H1 (cell line): ENCODE data around the gene MED12L. TPM values are rescaled to one million over a fixed set of nuclear protein-coding genes. Genes with fewer than 3 reads are reported as not detected.

Source experiments
- CTCF ChIA-PET: fragments of 300-600 bp; sonication (Branson Sonifier 250); formaldehyde crosslinking; loops from one replicate; lab custom pipeline; 2021; ENCODE audit not compliant: partially characterized antibody; lab: Charles Lee
- POLR2A ChIA-PET: fragments of 300-600 bp; sonication (Branson Sonifier 250); formaldehyde crosslinking; loops from one replicate; lab custom pipeline; 2021; ENCODE audit warnings: inconsistent platforms; ENCODE audit not compliant: partially characterized antibody; lab: Charles Lee
- DNase-seq, 2 experiments: peaks; one replicate each; pipeline versions ENCODE4 v3.0.0 to v3.0.0-alpha.2; 2010 to 2022; ENCODE audit warnings: low spot score in 2 of 2, low read depth in 1 of 2, mixed read lengths in 1 of 2
- FAIRE-seq: peaks from 2 replicates; lab custom pipeline; 2011; peaks lifted over from hg19 to GRCh38; lab: Jason Lieb, UNC
- H2AFZ ChIP-seq: 2 replicates; pipeline ENCODE4 v1.8.1; 2012; ENCODE audit warnings: low read length, inconsistent platforms
- H2AK5ac ChIP-seq: 2 replicates; pipeline ENCODE4 v1.6.1; 2013; ENCODE audit warnings: low read depth, low read length
- H2BK120ac ChIP-seq: replicated peaks from 2 replicates; pipeline ENCODE3; 2013; ENCODE audit warnings: low read depth, low read length, inconsistent platforms
- H2BK12ac ChIP-seq: 2 replicates; pipeline ENCODE4 v1.6.1; 2013; ENCODE audit warnings: low read depth, low read length
- H2BK15ac ChIP-seq: 2 replicates; pipeline ENCODE4 v1.6.1; 2013; ENCODE audit warnings: low read length
- H2BK20ac ChIP-seq: 2 replicates; pipeline ENCODE4 v1.6.1; 2013; ENCODE audit warnings: low read length
- H2BK5ac ChIP-seq: 2 replicates; pipeline ENCODE4 v1.6.1; 2013; ENCODE audit warnings: low read depth, low read length
- H3K14ac ChIP-seq: 2 replicates; pipeline ENCODE4 v1.6.1; 2013; ENCODE audit warnings: inconsistent platforms; ENCODE audit not compliant: insufficient read length
- H3K18ac ChIP-seq: 2 replicates; pipeline ENCODE4 v1.6.1; 2013; ENCODE audit warnings: low read length; ENCODE audit errors: extremely low read depth
- H3K23ac ChIP-seq: 2 replicates; pipeline ENCODE4 v1.6.1; 2013; ENCODE audit warnings: inconsistent platforms; ENCODE audit not compliant: insufficient read length
- H3K23me2 ChIP-seq: 2 replicates; pipeline ENCODE4 v1.6.1; 2013; ENCODE audit warnings: low read depth, low read length
- H3K27ac ChIP-seq: 2 replicates; pipeline ENCODE4 v1.6.1; 2011; ENCODE audit warnings: low read depth, low read length, inconsistent platforms
- H3K27me3 ChIP-seq, 4 experiments: replicated peaks in 1 of 4; 1 replicate in 1 of 4; 2 replicates in 3 of 4; pipeline versions ENCODE4 v1.6.1 to v1.8.1; 2011 to 2013; ENCODE audit warnings: low read length in 3 of 4, mild to moderate bottlenecking in 3 of 4, inconsistent platforms in 2 of 4, mixed read lengths in 2 of 4, moderate library complexity in 1 of 4; ENCODE audit not compliant: control insufficient read depth in 3 of 4, insufficient read depth in 3 of 4; ENCODE audit errors: extremely low read depth in 1 of 4
- H3K36me3 ChIP-seq, 4 experiments: 2 replicates each; pipeline versions ENCODE4 v1.6.1 to v1.8.1; 2011 to 2013; ENCODE audit warnings: mild to moderate bottlenecking in 4 of 4, low read length in 3 of 4, moderate library complexity in 2 of 4, control low read depth in 1 of 4, inconsistent platforms in 1 of 4; ENCODE audit not compliant: insufficient read depth in 4 of 4, control insufficient read depth in 2 of 4
- H3K4ac ChIP-seq: replicated peaks from 2 replicates; pipeline ENCODE3; 2013; ENCODE audit warnings: low read length, low read depth, mixed read lengths, inconsistent platforms; ENCODE audit not compliant: insufficient read length
- H3K4me1 ChIP-seq, 4 experiments: replicated peaks in 1 of 4; 1 replicate in 1 of 4; 2 replicates in 3 of 4; pipeline versions ENCODE4 v1.6.1 to v1.8.1; 2011 to 2013; ENCODE audit warnings: low read length in 3 of 4, inconsistent platforms in 2 of 4, mixed read lengths in 1 of 4; ENCODE audit not compliant: insufficient read depth in 4 of 4, control insufficient read depth in 3 of 4
- H3K4me2 ChIP-seq, 2 experiments: 2 replicates each; pipeline versions ENCODE4 v1.6.1 to v1.8.1; 2011 to 2013; ENCODE audit warnings: low read depth in 2 of 2, low read length in 2 of 2, control low read depth in 1 of 2, inconsistent platforms in 1 of 2, mild to moderate bottlenecking in 1 of 2; ENCODE audit not compliant: insufficient read depth in 1 of 2
- H3K4me3 ChIP-seq, 4 experiments: fragments of 200-600, 300-600 bp in 1 of 4; sonication (generic), shearing (Covaris generic), sonication (Bioruptor Twin) in 1 of 4; 2 replicates each; pipeline versions ENCODE4 v1.5.1 to v1.8.1; 2011 to 2016; ENCODE audit warnings: low read length in 4 of 4, low read depth in 3 of 4, control low read depth in 2 of 4, inconsistent platforms in 2 of 4, mild to moderate bottlenecking in 2 of 4, mixed read lengths in 1 of 4, moderate library complexity in 1 of 4; ENCODE audit not compliant: insufficient read depth in 2 of 4; ENCODE audit errors: extremely low read depth in 1 of 4
- H3K56ac ChIP-seq: replicated peaks from 2 replicates; pipeline ENCODE3; 2013; ENCODE audit warnings: low read depth, mild to moderate bottlenecking, mixed read lengths, low read length, inconsistent platforms; ENCODE audit not compliant: insufficient read length
- H3K79me1 ChIP-seq: 2 replicates; pipeline ENCODE4 v1.6.1; 2013; ENCODE audit warnings: low read depth, low read length, control low read depth
- H3K79me2 ChIP-seq, 2 experiments: 2 replicates each; pipeline versions ENCODE4 v1.6.1 to v1.8.1; 2012 to 2013; ENCODE audit warnings: low read length in 2 of 2, mild to moderate bottlenecking in 2 of 2, inconsistent platforms in 1 of 2; ENCODE audit not compliant: insufficient read depth in 2 of 2, control insufficient read depth in 1 of 2
- H3K9ac ChIP-seq, 4 experiments: replicated peaks in 1 of 4; 1 replicate in 1 of 4; 2 replicates in 3 of 4; pipeline versions ENCODE4 v1.6.1 to v1.8.1; 2011 to 2013; ENCODE audit warnings: low read depth in 3 of 4, low read length in 3 of 4, control low read depth in 2 of 4, mild to moderate bottlenecking in 2 of 4, moderate library complexity in 2 of 4, inconsistent platforms in 1 of 4; ENCODE audit errors: extremely low read depth in 1 of 4
- H3K9me3 ChIP-seq, 2 experiments: 2 replicates each; pipeline versions ENCODE4 v1.6.1 to v1.8.1; 2012 to 2013; ENCODE audit warnings: mild to moderate bottlenecking in 2 of 2, moderate library complexity in 2 of 2, control low read depth in 1 of 2, inconsistent platforms in 1 of 2, low read depth in 1 of 2, low read length in 1 of 2, mixed read lengths in 1 of 2; ENCODE audit not compliant: insufficient read depth in 2 of 2
- H4K20me1 ChIP-seq, 2 experiments: replicated peaks in 1 of 2; 2 replicates each; pipeline versions ENCODE3 to v1.8.1; 2011 to 2013; ENCODE audit warnings: inconsistent platforms in 2 of 2, low read length in 2 of 2, mild to moderate bottlenecking in 1 of 2; ENCODE audit not compliant: insufficient read depth in 2 of 2, control insufficient read depth in 1 of 2
- H4K5ac ChIP-seq: 2 replicates; pipeline ENCODE4 v1.6.1; 2013; ENCODE audit warnings: low read length, low read depth, mixed read lengths, inconsistent platforms; ENCODE audit not compliant: insufficient read length
- H4K8ac ChIP-seq: 2 replicates; pipeline ENCODE4 v1.8.0; 2013; ENCODE audit warnings: mild to moderate bottlenecking, moderate library complexity, low read length, inconsistent platforms; ENCODE audit not compliant: insufficient read depth; ENCODE audit errors: extremely low read depth
- H4K91ac ChIP-seq: replicated peaks from 2 replicates; pipeline ENCODE3; 2013; ENCODE audit warnings: low read length, mixed read lengths, inconsistent platforms; ENCODE audit not compliant: insufficient read length
- BACH1 ChIP-seq: IDR thresholded peaks from 2 replicates; pipeline ENCODE4 v1.6.1; 2012; ENCODE audit warnings: low read length, improper control_type of control experiment
- CBX8 ChIP-seq: fragments of 300-800, 300-1000 bp; sonication (generic); IDR thresholded peaks from 2 replicates; pipeline ENCODE4 v1.7.1; 2016; ENCODE audit warnings: low read depth, low read length, borderline replicate concordance
- CTBP2 ChIP-seq: IDR thresholded peaks from 2 replicates; pipeline ENCODE4 v1.7.0; 2011; ENCODE audit warnings: borderline replicate concordance, mild to moderate bottlenecking, moderate library complexity, mixed read lengths, low read length; ENCODE audit not compliant: insufficient read depth, insufficient read length
- GABPA ChIP-seq: IDR thresholded peaks from 2 replicates; pipeline ENCODE4 v1.6.1; 2011; ENCODE audit warnings: mild to moderate bottlenecking, low read length, moderate library complexity, borderline replicate concordance; ENCODE audit not compliant: insufficient read depth
- KDM1A ChIP-seq: fragments of 200-600, 300-600 bp; sonication (generic); IDR thresholded peaks from 2 replicates; pipeline ENCODE4 v1.7.1; 2016; ENCODE audit warnings: mild to moderate bottlenecking, low read length, borderline replicate concordance
- SIX5 ChIP-seq: IDR thresholded peaks from 2 replicates; pipeline ENCODE4 v1.6.1; 2011; ENCODE audit warnings: mild to moderate bottlenecking, low read depth, low read length
- SP1 ChIP-seq: IDR thresholded peaks from 2 replicates; pipeline ENCODE4 v1.6.1; 2011; ENCODE audit warnings: low read depth, low read length
- WGBS, 2 experiments: shearing (Covaris generic) in 1 of 2; methylation state at CpG; one replicate each; pipeline versions ENCODE4 v1.1.6 to v1.1.7; 2013 to 2015; ENCODE audit warnings: low lambda C conversion rate in 2 of 2, mixed read lengths in 2 of 2, inconsistent platforms in 1 of 2, low coverage in 1 of 2, missing lambda C conversion rate in 1 of 2; ENCODE audit not compliant: insufficient replicate concordance in 2 of 2, insufficient coverage in 1 of 2, insufficient read length in 1 of 2; ENCODE audit errors: extremely low coverage in 1 of 2, missing lambda C conversion rate in 1 of 2; 5-methylcytosine and 5-hydroxymethylcytosine counted together
- polyA plus RNA-seq, 7 experiments: library from polyadenylated mRNA; depleted of rRNA in 3 of 7; stranded (reverse) in 5 of 7; unstranded in 2 of 7; fragments of >200 nt in 5 of 7; fragments of 200-250 nt in 2 of 7; gene quantifications; 1 replicate in 5 of 7; 2 replicates in 1 of 7; 4 replicates in 1 of 7; pipeline versions ENCODE4 v1.2.1 to v1.2.3, GENCODE V29; 2011 to 2013; ENCODE audit warnings: missing spikeins in 2 of 7, mixed read lengths in 2 of 7
- total RNA-seq: library from RNA; stranded (reverse); fragmentation: NEBNext Ultra II Directional; extraction: Animal tissue kit (Norgen Biotek cat#: 25700); gene quantifications from 2 replicates; pipeline ENCODE4 v1.2.1, GENCODE V29; 2021

Gene MED12L
- total and polyA plus RNA-seq, 2 of the 8 experiments (the other 6 are each of a cell fraction or from before 2014, with no cell fraction given) = 3.6 to 26.2 TPM

GRCh38 chr3:151096716-151097115 lies 11.3 kb downstream of the MED12L start:
- TF ChIP-seq CTBP2 = no peak
- TF ChIP-seq CBX8 = no peak
- no peak for TF ChIP-seq GABPA
- TF ChIP-seq KDM1A = no peak
- TF ChIP-seq SIX5 = no peak
- no peak for TF ChIP-seq BACH1
- no peak for TF ChIP-seq SP1
- no peak overlapping the region for H3K23ac ChIP-seq
- no peak overlapping the region for H4K91ac ChIP-seq
- no peak overlapping the region for H3K4me3 ChIP-seq
- no peak overlapping the region for H2AFZ ChIP-seq
- DNase-seq (peak in 1 of 2 experiments; percentile 33), FAIRE-seq (no peak)
- H3K27ac ChIP-seq = no peak overlapping the region; the same call in 1 of the 2 replicates
- no peak overlapping the region; a peak in 1 of 7 replicates for H3K9ac ChIP-seq
- H4K5ac ChIP-seq = no peak overlapping the region
- no peak overlapping the region for H3K4me2 ChIP-seq
- no peak overlapping the region for H3K4ac ChIP-seq
- H3K9me3 ChIP-seq = no peaks in the 10 kb centered on the region
- H3K36me3 ChIP-seq = no peaks in the 10 kb centered on the region; a peak in 1 of 8 replicates
- no peak overlapping the region for H2BK20ac ChIP-seq
- CTCF ChIA-PET = interaction anchor here (0.8 to 4.7 kb wide), 7 partner anchors 12 to 333 kb away, joined by 3 to 43 read pairs (median 4); partner anchors contain the start of gene MED12L
- no peak overlapping the region for H4K8ac ChIP-seq
- no peak overlapping the region for H2BK120ac ChIP-seq
- H4K20me1 ChIP-seq = peaks cover 2 to 8% of the 10 kb centered on the region in 2 experiments
- H3K79me1 ChIP-seq = peaks cover 17% of the 10 kb centered on the region
- H3K27me3 ChIP-seq = no peaks in the 10 kb centered on the region
- H3K4me1 ChIP-seq = peaks cover 0 to 15% (median 6%) of the 10 kb centered on the region in 4 experiments; a peak in 5 of 7 replicates
- H3K18ac ChIP-seq = no peak overlapping the region
- POLR2A ChIA-PET = interaction anchor here (0.6 to 3.5 kb wide), 3 partner anchors 11 to 364 kb away, joined by 3 to 19 read pairs (median 5); partner anchors contain the start of gene MED12L
- H2AK5ac ChIP-seq = no peak overlapping the region
- no peak overlapping the region for H2BK15ac ChIP-seq
- no peak overlapping the region for H2BK5ac ChIP-seq
- H3K14ac ChIP-seq = no peak overlapping the region
- no peaks in the 10 kb centered on the region for H3K23me2 ChIP-seq
- no peak overlapping the region; the same call in 1 of the 2 replicates for H2BK12ac ChIP-seq
- 82% methylated on average over 2 of the region's 2 CpGs; no CpG with 5 or more reads in 1 of the 2 experiments for WGBS, 2 experiments
- peaks cover 13 to 98% of the 10 kb centered on the region in 2 experiments; a peak in 3 of 4 replicates for H3K79me2 ChIP-seq
- no peak overlapping the region for H3K56ac ChIP-seq
